Muscle of arm (tissue), 12 donors: ENCODE measurements around the gene DCAF4. TPM values are rescaled to one million over a fixed set of nuclear protein-coding genes. Genes with fewer than 3 reads are reported as not detected.
"Not testable (repeated sequence)": the region's sequence is repeated elsewhere in the genome, so short reads cannot be mapped to it uniquely, and the experiment has no call there.

Experiments used
- DNase-seq: peaks from one replicate; pipeline ENCODE4 v3.0.0-alpha.2; 2013
- polyA plus RNA-seq, 12 donors: library from polyadenylated mRNA; unstranded; fragments of 120-200 nt; gene quantifications; one replicate each; pipeline ENCODE4 v1.2.1, GENCODE V29; 2013; ENCODE audit not compliant: insufficient read length in 12 of 12

The DCAF4 gene
- polyA plus RNA-seq, 12 donors = 7.7 to 16.1 (median 11.2) TPM; not detected in 1

- DNase-seq = no peak
Observed at GRCh38 chr14:72968316-72968715, 42.1 kb downstream of the DCAF4 start.

GRCh38 chr14:72970058-72970630 lies 43.9 kb downstream of the DCAF4 start:
- DNase-seq = no peak

DNA sequence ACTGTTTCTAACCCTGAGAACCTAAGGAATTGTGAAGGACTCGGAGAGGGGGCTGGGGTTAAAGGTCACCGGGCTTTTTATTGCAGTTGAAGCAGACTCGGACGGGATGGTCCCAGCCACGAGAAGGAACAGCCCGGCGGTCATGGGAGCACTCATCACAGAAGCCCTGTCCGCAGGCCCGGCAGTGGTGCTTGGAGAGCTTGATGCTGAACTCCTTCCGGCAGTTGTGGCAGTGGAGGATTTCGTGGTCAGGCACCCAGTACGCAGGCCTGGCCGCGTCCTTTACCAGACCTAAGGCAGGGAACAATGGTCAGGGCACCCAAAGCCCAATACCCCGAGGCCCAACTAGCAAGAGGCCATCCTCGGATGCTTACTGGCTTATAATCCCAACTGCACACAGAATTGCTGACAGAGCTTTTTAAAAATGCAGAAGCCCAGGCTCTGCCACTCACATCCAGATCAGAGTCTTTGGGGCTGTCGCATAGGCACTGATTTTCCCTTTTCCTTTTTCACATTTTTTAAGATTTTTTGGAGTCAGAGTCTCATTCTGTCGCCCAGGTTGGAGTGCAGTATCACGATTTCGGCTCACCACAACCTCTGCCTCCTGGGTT lies 44.7 kb downstream of the DCAF4 start:
- no peak for DNase-seq

GRCh38 chr14:72974661-72975060 lies 48.4 kb downstream of the DCAF4 start:
- DNase-seq = no peak

DNA sequence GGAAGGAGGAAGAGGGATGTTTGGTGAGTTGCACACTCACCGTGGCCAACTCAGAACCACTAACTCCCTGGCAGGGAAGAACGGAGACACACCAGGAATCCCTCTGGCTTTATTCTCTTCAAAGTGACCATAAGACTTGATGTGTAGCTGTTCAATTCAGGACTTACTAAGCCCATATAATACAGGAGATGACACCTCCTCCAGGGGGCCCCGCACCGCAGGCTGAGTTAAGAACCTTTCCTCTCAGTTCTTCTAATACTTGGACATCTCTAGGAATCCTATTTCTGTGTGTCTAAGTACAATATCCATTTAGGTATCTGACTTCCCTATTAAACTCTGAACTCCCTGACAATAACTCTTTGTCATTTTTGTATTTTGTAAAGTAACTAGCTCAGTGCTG lies 49.5 kb downstream of the DCAF4 start:
- no peak for DNase-seq

GRCh38 chr14:72978856-72979255 lies 52.6 kb downstream of the DCAF4 start:
- no peak for DNase-seq

GRCh38 chr14:72980863-72981262 lies 54.6 kb downstream of the DCAF4 start:
- no peak for DNase-seq

DNA sequence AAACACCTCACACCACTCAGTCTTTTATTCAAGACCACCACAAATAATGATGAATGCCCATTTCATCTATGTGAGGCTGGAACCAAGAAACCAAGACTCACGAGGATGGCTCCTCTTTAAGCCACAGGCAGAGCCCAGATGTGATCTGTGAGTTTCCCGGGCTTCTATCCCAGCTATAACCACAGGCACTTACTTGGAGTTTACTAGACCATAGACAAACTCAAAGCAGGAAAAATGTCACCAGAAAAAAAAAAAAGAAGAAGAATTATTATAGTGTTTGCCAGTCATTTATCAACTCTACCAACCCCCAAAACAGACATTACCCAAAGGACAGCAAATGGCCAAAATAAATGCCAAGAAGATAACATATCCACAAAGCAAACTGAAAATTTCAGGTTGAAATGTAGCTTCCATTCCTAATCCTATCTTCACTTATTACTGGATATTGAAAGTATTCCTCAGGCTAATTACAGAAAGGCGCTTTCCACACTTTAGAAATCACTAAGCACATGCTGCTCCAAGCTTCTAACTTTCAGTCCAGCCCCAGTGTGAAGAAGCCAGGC lies 56.0 kb downstream of the DCAF4 start:
- no peak for DNase-seq

DNA sequence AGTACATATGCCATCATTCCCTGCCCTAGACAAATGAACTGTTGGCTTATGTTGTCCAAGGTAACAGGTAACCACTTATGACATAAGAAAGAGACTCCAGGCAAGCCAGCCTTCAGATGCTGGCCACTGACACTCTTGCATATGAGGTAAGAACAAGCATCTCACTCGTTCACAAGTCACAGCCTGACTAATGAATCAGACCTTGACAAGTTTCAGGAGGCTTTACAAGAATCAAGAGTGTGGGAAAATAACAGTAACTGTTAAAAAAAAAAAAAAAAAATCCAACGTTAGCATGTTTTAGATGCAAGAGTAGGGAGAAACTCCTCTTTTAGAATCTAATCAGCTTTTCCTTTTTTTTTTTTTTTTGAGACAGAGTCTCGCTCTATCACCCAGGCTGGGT lies 60.0 kb downstream of the DCAF4 start:
- no peak for DNase-seq

GRCh38 chr14:72986857-72987256 lies 60.6 kb downstream of the DCAF4 start:
- DNase-seq = no peak

GRCh38 chr14:72990171-72990570 lies 63.9 kb downstream of the DCAF4 start:
- no peak for DNase-seq

GRCh38 chr14:72996916-72997315 lies 70.7 kb downstream of the DCAF4 start:
- no peak for DNase-seq

- DNase-seq = no peak
Observed at GRCh38 chr14:72998252-72998903, 72.1 kb downstream of the DCAF4 start.

DNA sequence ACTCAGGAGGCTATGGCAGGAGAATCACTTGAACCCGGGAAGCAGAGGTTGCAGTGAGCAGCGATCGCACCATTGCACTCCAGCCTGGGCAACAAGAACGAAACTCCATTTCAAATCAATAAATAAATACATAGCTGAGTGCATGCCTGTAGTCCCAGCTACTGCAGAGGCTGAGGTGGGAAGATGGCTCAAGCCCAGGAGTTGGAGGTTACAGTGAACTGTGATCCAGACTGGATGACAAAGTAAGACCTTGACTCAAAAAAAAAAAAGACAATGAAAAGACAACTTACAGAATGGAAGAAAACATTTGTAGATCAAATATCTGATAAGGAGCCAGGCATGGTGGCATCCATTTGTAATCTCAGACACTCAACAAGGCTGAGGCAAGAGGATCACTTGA lies 73.1 kb downstream of the DCAF4 start:
- no peak for DNase-seq

DNA sequence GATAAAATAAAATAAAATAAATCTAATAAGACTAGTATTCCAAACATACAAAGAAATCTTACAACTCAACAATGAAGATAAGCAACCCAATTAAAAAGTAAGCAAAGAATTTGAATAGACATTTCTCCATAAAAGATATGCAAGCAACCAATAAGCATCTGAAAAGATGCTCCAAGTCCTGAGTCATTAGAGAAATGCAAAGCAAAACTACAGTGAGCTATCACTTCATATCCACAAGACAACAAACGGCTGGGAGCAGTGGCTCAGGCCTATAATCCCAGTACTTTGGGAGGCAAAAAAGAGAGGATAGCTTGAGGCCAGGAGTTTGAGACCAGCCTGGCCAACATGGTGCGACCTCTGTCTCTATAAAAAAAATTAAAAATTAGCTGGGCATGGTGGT lies 73.8 kb downstream of the DCAF4 start:
- DNase-seq = no peak

- DNase-seq = no peak
Observed at GRCh38 chr14:73003681-73004080, 77.4 kb downstream of the DCAF4 start.

- not testable (repeated sequence) for DNase-seq
Observed at GRCh38 chr14:73004641-73005040, 78.4 kb downstream of the DCAF4 start.

DNA sequence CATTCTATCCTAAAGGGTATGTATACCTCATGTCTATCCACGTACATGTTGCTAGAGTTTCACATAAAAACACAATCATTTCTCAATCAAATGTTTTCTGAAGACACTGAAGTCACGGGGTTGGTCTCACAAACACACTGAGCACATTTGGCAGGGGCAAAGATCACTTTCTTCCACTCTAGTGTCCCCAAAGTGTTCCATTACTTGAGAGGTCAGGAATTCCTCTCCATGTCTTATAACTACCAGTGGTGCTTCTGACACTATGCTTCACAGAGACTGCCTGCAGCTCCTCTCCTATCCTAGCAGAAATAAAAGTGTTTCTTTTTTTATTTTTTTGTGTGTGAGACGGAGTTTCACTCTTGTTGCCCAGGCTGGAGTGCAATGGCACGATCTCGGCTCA lies 81.6 kb downstream of the DCAF4 start:
- DNase-seq = no peak

GRCh38 chr14:73008501-73008900 lies 82.2 kb downstream of the DCAF4 start:
- DNase-seq = peak; percentile 15
